HCT116 (cell line): Measurements from ENCODE around the gene PNLIPRP3.

ENCODE experiments used
- CTCF ChIP-seq, 3 experiments: fragments of 200-600 bp in 1 of 3; sonication (generic) in 1 of 3; IDR thresholded peaks in 2 of 3; conservative IDR thresholded peaks in 1 of 3; 2 replicates each; pipeline ENCODE4 v1.5.1; 2012 to 2017; ENCODE audit warnings: low read depth in 2 of 3, low read length in 2 of 3, antibody characterized with exemption in 1 of 3, borderline replicate concordance in 1 of 3, control low read depth in 1 of 3, mild to moderate bottlenecking in 1 of 3, mixed read lengths in 1 of 3, mixed run types in 1 of 3, moderate library complexity in 1 of 3; ENCODE audit not compliant: insufficient read depth in 1 of 3
- EZH2 ChIP-seq: fragments of 200-600 bp; sonication (generic); IDR thresholded peaks from 2 replicates; pipeline ENCODE4 v1.6.1; 2017; ENCODE audit warnings: antibody characterized with exemption, mixed run types
- EZH2phosphoT487 ChIP-seq: fragments of 200-600 bp; IDR thresholded peaks from 2 replicates; pipeline ENCODE4 v1.6.1; 2018; ENCODE audit warnings: antibody characterized with exemption, borderline replicate concordance

GRCh38 chr10:116452338-116452720 is 24.7 kb downstream of the PNLIPRP3 start:
- no peak for TF ChIP-seq CTCF (IDR thresholded peaks at IDR 0.05 in 2 of 3, conservative IDR thresholded peaks at IDR 0.05 in 1 of 3; ENCODE audit: borderline replicate concordance in 1 of 3, insufficient read depth in 1 of 3, low read depth in 2 of 3, low read length in 2 of 3)
- no peak for TF ChIP-seq EZH2phosphoT487
- no peak for TF ChIP-seq EZH2
